ENCODE results near the gene PMCH. TPM values are rescaled to one million over a fixed set of nuclear protein-coding genes. Genes with fewer than 3 reads are reported as not detected.

The PMCH gene
- 0.36 and 1.9 TPM in 2 replicates for total RNA-seq

GRCh38 chr12:102197789-102198188 is at the start of gene PMCH:
Gene PMCH, minus strand, starts transcription at chr12:102197833. Its CDS starts 63 bp downstream, at chr12:102197770.

Small RNA genes lying within 50 kb of the gene (small RNA-seq; reads per million reads assigned to genes)
- not detected for gene RN7SL793P

Other genes starting within 250 kb of the PMCH start
- gene WASHC3, start 135.8 kb downstream of the PMCH start, total RNA-seq, result 46.1 and 46.8 TPM in 2 replicates
- gene NUP37, start 77.7 kb downstream of the PMCH start, total RNA-seq, result 51.7 and 60.4 TPM in 2 replicates
- gene PARPBP, start 77.7 kb downstream of the PMCH start, total RNA-seq, result 34.8 and 48.2 TPM in 2 replicates